Neuronal stem cell (in vitro differentiated cells): ENCODE measurements around the gene GKN2.

Experiments used
- DNase-seq: peaks from one replicate; pipeline ENCODE4 v3.0.0-alpha.2; 2013; ENCODE audit warnings: low spot score
- H2AFZ ChIP-seq: one replicate; pipeline ENCODE4 v1.6.1; 2013; ENCODE audit warnings: mild to moderate bottlenecking, low read length, inconsistent platforms
- H2AK5ac ChIP-seq: 2 replicates; pipeline ENCODE4 v1.6.1; 2013; ENCODE audit warnings: low read depth, mild to moderate bottlenecking, inconsistent platforms, low read length, moderate library complexity, mixed read lengths
- H2BK120ac ChIP-seq: 2 replicates; pipeline ENCODE4 v1.6.1; 2013; ENCODE audit warnings: low read depth, mild to moderate bottlenecking, inconsistent platforms, low read length, moderate library complexity, mixed read lengths
- H2BK12ac ChIP-seq: one replicate; pipeline ENCODE4 v1.6.1; 2013; ENCODE audit warnings: low read length, inconsistent platforms
- H2BK15ac ChIP-seq: 2 replicates; pipeline ENCODE4 v1.6.1; 2013; ENCODE audit warnings: mild to moderate bottlenecking, low read length, inconsistent platforms, mixed read lengths
- H2BK5ac ChIP-seq: one replicate; pipeline ENCODE4 v1.6.1; 2013; ENCODE audit warnings: inconsistent platforms, mild to moderate bottlenecking, low read length, moderate library complexity
- H3K14ac ChIP-seq: one replicate; pipeline ENCODE4 v1.6.1; 2013; ENCODE audit warnings: low read length, inconsistent platforms
- H3K18ac ChIP-seq: 2 replicates; pipeline ENCODE4 v1.6.1; 2013; ENCODE audit warnings: low read length, inconsistent platforms
- H3K23ac ChIP-seq: 2 replicates; pipeline ENCODE4 v1.6.1; 2013; ENCODE audit warnings: low read depth, mild to moderate bottlenecking, mixed read lengths, low read length, inconsistent platforms; ENCODE audit not compliant: poor library complexity
- H3K27ac ChIP-seq: replicated peaks from 3 replicates; pipeline ENCODE4 v1.5.1; 2013; ENCODE audit warnings: low read length, inconsistent platforms
- H3K27me3 ChIP-seq, 3 experiments: 2 replicates each; pipeline ENCODE4 v1.6.1; 2013; ENCODE audit warnings: low read length in 3 of 3, mild to moderate bottlenecking in 2 of 3, inconsistent platforms in 1 of 3, low read depth in 1 of 3, mixed read lengths in 1 of 3, moderate library complexity in 1 of 3; ENCODE audit not compliant: control insufficient read depth in 3 of 3, insufficient read depth in 3 of 3
- H3K36me3 ChIP-seq, 2 donors: replicated peaks in 1 of 2; 2 replicates each; pipeline ENCODE4 v1.6.1; 2013; ENCODE audit warnings: low read length in 2 of 2; ENCODE audit not compliant: control insufficient read depth in 2 of 2, insufficient read depth in 2 of 2
- H3K4ac ChIP-seq: 2 replicates; pipeline ENCODE4 v1.6.1; 2013; ENCODE audit warnings: inconsistent platforms, mild to moderate bottlenecking, low read length, moderate library complexity
- H3K4me1 ChIP-seq, 2 donors: 1 replicate in 1 of 2; 2 replicates in 1 of 2; pipeline ENCODE4 v1.6.1; 2013; ENCODE audit warnings: low read length in 2 of 2, low read depth in 1 of 2; ENCODE audit not compliant: control insufficient read depth in 2 of 2, insufficient read depth in 1 of 2
- H3K4me2 ChIP-seq: one replicate; pipeline ENCODE4 v1.6.1; 2013; ENCODE audit warnings: mild to moderate bottlenecking, low read length, inconsistent platforms; ENCODE audit not compliant: insufficient read depth, poor library complexity, severe bottlenecking
- H3K4me3 ChIP-seq, 2 donors: 2 replicates each; pipeline ENCODE4 v1.5.1; 2013; ENCODE audit warnings: low read length in 2 of 2, mild to moderate bottlenecking in 2 of 2, inconsistent platforms in 1 of 2, moderate library complexity in 1 of 2
- H3K79me1 ChIP-seq: one replicate; pipeline ENCODE4 v1.6.1; 2013; ENCODE audit warnings: low read depth, mild to moderate bottlenecking, inconsistent platforms, low read length, moderate library complexity
- H3K9ac ChIP-seq: one replicate; pipeline ENCODE4 v1.6.1; 2013; ENCODE audit warnings: mild to moderate bottlenecking, low read depth, low read length, inconsistent platforms; ENCODE audit not compliant: poor library complexity
- H3K9me3 ChIP-seq, 2 donors: replicated peaks in 1 of 2; 2 replicates each; pipeline versions ENCODE3 to v1.6.1; 2013; ENCODE audit warnings: low read length in 2 of 2, mild to moderate bottlenecking in 2 of 2, inconsistent platforms in 1 of 2, low read depth in 1 of 2, mixed read lengths in 1 of 2, moderate library complexity in 1 of 2; ENCODE audit not compliant: control insufficient read depth in 2 of 2, insufficient read depth in 1 of 2
- H4K8ac ChIP-seq: one replicate; pipeline ENCODE4 v1.6.1; 2013; ENCODE audit warnings: low read depth, mild to moderate bottlenecking, inconsistent platforms, low read length, moderate library complexity
- H4K91ac ChIP-seq: one replicate; pipeline ENCODE4 v1.6.1; 2013; ENCODE audit warnings: low read length, low read depth, mild to moderate bottlenecking, inconsistent platforms; ENCODE audit not compliant: poor library complexity
- WGBS, 2 donors: extraction: QIAGEN DNeasy Blood & Tissue Kit; methylation state at CpG; one replicate each; pipeline ENCODE4 v1.1.7; 2013; ENCODE audit warnings: missing lambda C conversion rate in 2 of 2, mixed read lengths in 1 of 2; ENCODE audit not compliant: insufficient read length in 2 of 2, insufficient replicate concordance in 1 of 2; ENCODE audit errors: extremely low coverage in 2 of 2; 5-methylcytosine and 5-hydroxymethylcytosine counted together

GKN2 gene

GRCh38 chr2:68977453-68977852 lies 24.8 kb upstream of the GKN2 start:
- Histone ChIP-seq H2BK12ac (no peak overlapping the region), H2AFZ (no peak overlapping the region), H2BK5ac (no peak overlapping the region), H3K36me3 (no peaks in the 10 kb centered on the region), H2BK15ac (no peak overlapping the region), H4K8ac (no peak overlapping the region), H3K79me1 (no peaks in the 10 kb centered on the region), H2AK5ac (no peak overlapping the region), H3K14ac (no peak overlapping the region), H3K4me3 (no peak overlapping the region), H3K9me3 (no peaks in the 10 kb centered on the region), H3K4me1 (peaks cover 0 to 2% of the 10 kb centered on the region in 2 donors), H3K23ac (no peak overlapping the region), H3K4ac (no peak overlapping the region), H3K4me2 (no peak overlapping the region), H4K91ac (no peak overlapping the region), H3K9ac (no peak overlapping the region), H3K18ac (no peak overlapping the region), H2BK120ac (no peak overlapping the region), H3K27ac (no peak overlapping the region), H3K27me3 (peaks cover 0 to 2% (median 0%) of the 10 kb centered on the region in 3 experiments)
- no peak for DNase-seq
- WGBS, 2 donors: no CpG with 5 or more reads among the region's 4 CpGs

- Histone ChIP-seq H3K4me2 (no peak overlapping the region), H2AFZ (no peak overlapping the region), H3K27me3 (peaks cover 0 to 2% (median 0%) of the 10 kb centered on the region in 3 experiments), H2AK5ac (no peak overlapping the region), H4K8ac (no peak overlapping the region), H2BK12ac (no peak overlapping the region), H3K79me1 (no peaks in the 10 kb centered on the region), H2BK15ac (no peak overlapping the region), H3K18ac (no peak overlapping the region), H4K91ac (no peak overlapping the region), H3K23ac (no peak overlapping the region), H3K9ac (no peak overlapping the region), H3K27ac (no peak overlapping the region), H2BK120ac (no peak overlapping the region), H3K36me3 (no peaks in the 10 kb centered on the region), H3K4me1 (peaks cover 0 to 2% of the 10 kb centered on the region in 2 donors), H2BK5ac (no peak overlapping the region), H3K9me3 (no peaks in the 10 kb centered on the region), H3K4ac (no peak overlapping the region), H3K4me3 (no peak overlapping the region), H3K14ac (no peak overlapping the region)
- no CpG with 5 or more reads among the region's 2 CpGs for WGBS, 2 donors
- DNase-seq: no peak
Measured at GRCh38 chr2:68975844-68976243, 23.2 kb upstream of the GKN2 start.

GRCh38 chr2:68974946-68975665 lies 22.4 kb upstream of the GKN2 start:
- WGBS, 2 donors: no CpG with 5 or more reads among the region's 9 CpGs
- no peak overlapping the region for H2BK12ac ChIP-seq

GRCh38 chr2:68974251-68974650 lies 21.6 kb upstream of the GKN2 start, which contains the start of gene GKN1:
Gene GKN1, plus strand, starts transcription at chr2:68974636. Its CDS starts 42 bp downstream, at chr2:68974678.
- H4K91ac ChIP-seq: no peak within 1 kb of the TSS
- H2AK5ac ChIP-seq: no peak within 1 kb of the TSS
- peaks cover 0 to 2% (median 0%) of the 10 kb centered on the region in 3 experiments for H3K27me3 ChIP-seq
- no peak within 1 kb of the TSS for H3K23ac ChIP-seq
- H3K79me1 ChIP-seq: no peaks in the 10 kb centered on the region
- no peaks in the 10 kb centered on the region for H3K36me3 ChIP-seq
- no peak within 1 kb of the TSS for H2BK15ac ChIP-seq
- H3K4me3 ChIP-seq: no peak within 1 kb of the TSS
- H2BK120ac ChIP-seq: no peak within 1 kb of the TSS
- H2BK5ac ChIP-seq: no peak within 1 kb of the TSS
- no peak for DNase-seq
- H4K8ac ChIP-seq: no peak within 1 kb of the TSS
- no peak within 1 kb of the TSS for H3K14ac ChIP-seq
- H3K4ac ChIP-seq: no peak within 1 kb of the TSS
- no peak within 1 kb of the TSS for H3K9ac ChIP-seq
- no peaks in the 10 kb centered on the region for H3K9me3 ChIP-seq
- H2AFZ ChIP-seq: no peak within 1 kb of the TSS
- no CpG with 5 or more reads among the region's 3 CpGs for WGBS, 2 donors
- no peak within 1 kb of the TSS for H2BK12ac ChIP-seq
- H3K4me1 ChIP-seq: peaks cover 0 to 2% of the 10 kb centered on the region in 2 donors
- H3K27ac ChIP-seq: no peak within 1 kb of the TSS
- H3K4me2 ChIP-seq: no peak within 1 kb of the TSS
- H3K18ac ChIP-seq: no peak within 1 kb of the TSS

More at GRCh38 chr2:68974946-68975665, 22.4 kb upstream of the GKN2 start:
- no peak overlapping the region for H2AFZ ChIP-seq
- no peak overlapping the region for H3K23ac ChIP-seq
- H3K4me3 ChIP-seq: no peak overlapping the region
- no peak overlapping the region for H3K18ac ChIP-seq
- no peak overlapping the region for H2BK15ac ChIP-seq
- no peak overlapping the region for H4K8ac ChIP-seq
- no peak overlapping the region for H3K14ac ChIP-seq
- no peak for DNase-seq
- peaks cover 0 to 2% (median 0%) of the 10 kb centered on the region in 3 experiments for H3K27me3 ChIP-seq
- H3K9ac ChIP-seq: no peak overlapping the region
- H4K91ac ChIP-seq: no peak overlapping the region
- H2AK5ac ChIP-seq: no peak overlapping the region
- no peak overlapping the region for H2BK5ac ChIP-seq
- H3K4me2 ChIP-seq: no peak overlapping the region
- peaks cover 0 to 2% of the 10 kb centered on the region in 2 donors for H3K4me1 ChIP-seq
- no peaks in the 10 kb centered on the region for H3K9me3 ChIP-seq
- no peak overlapping the region for H3K27ac ChIP-seq
- H3K4ac ChIP-seq: no peak overlapping the region
- H3K79me1 ChIP-seq: no peaks in the 10 kb centered on the region
- no peaks in the 10 kb centered on the region for H3K36me3 ChIP-seq
- H2BK120ac ChIP-seq: no peak overlapping the region
